IMR-90 (cell line): ENCODE measurements around the gene KLF18. TPM values are rescaled to one million over a fixed set of nuclear protein-coding genes. Genes with fewer than 3 reads are reported as not detected.

Source experiments
- ATAC-seq: fragments of 200-7000 bp; cut with Tn5 transposase; 2 replicates; pipeline ENCODE4 v1.9.1; 2020; ENCODE audit warnings: low read depth, mild to moderate bottlenecking, moderate library complexity
- BruUV-seq: library from RNA; stranded (reverse); fragments of 400-500 nt; replicated peaks from 2 replicates; lab custom pipeline; 2021; lab: Mats Ljungman, UMichigan
- CTCF ChIA-PET: fragments of 300-600 bp; formaldehyde crosslinking; extraction: SDS; loops from one replicate; lab custom pipeline; 2021; ENCODE audit warnings: antibody characterized with exemption; lab: Yijun Ruan, JAX
- POLR2A ChIA-PET: fragments of 300-600 bp; sonication (Branson Sonifier 250); formaldehyde crosslinking; loops from one replicate; lab custom pipeline; 2022; ENCODE audit warnings: antibody characterized with exemption; ENCODE audit not compliant: unreplicated experiment; lab: Charles Lee
- DNase-seq: peaks from one replicate; pipeline ENCODE4 v3.0.0; 2013
- H2AFZ ChIP-seq: replicated peaks from 2 replicates; pipeline ENCODE3; 2013; ENCODE audit warnings: low read length, mild to moderate bottlenecking; ENCODE audit not compliant: poor library complexity
- H2AK5ac ChIP-seq: 2 replicates; pipeline ENCODE4 v1.6.1; 2013; ENCODE audit warnings: low read depth, low read length, inconsistent platforms
- H2AK9ac ChIP-seq: replicated peaks from 2 replicates; pipeline ENCODE3; 2013; ENCODE audit warnings: mild to moderate bottlenecking, low read depth, low read length, moderate library complexity; ENCODE audit not compliant: poor library complexity
- H2BK120ac ChIP-seq: 2 replicates; pipeline ENCODE4 v1.6.1; 2013; ENCODE audit warnings: low read depth, low read length, inconsistent platforms
- H2BK15ac ChIP-seq: 3 replicates; pipeline ENCODE4 v1.6.1; 2013; ENCODE audit warnings: low read depth, low read length, inconsistent platforms
- H2BK20ac ChIP-seq: 2 replicates; pipeline ENCODE4 v1.6.1; 2013; ENCODE audit warnings: low read depth, mild to moderate bottlenecking, inconsistent platforms, low read length, moderate library complexity
- H2BK5ac ChIP-seq: 2 replicates; pipeline ENCODE4 v1.6.1; 2013; ENCODE audit warnings: mild to moderate bottlenecking, low read depth, low read length, inconsistent platforms; ENCODE audit not compliant: poor library complexity, severe bottlenecking
- H3K14ac ChIP-seq: replicated peaks from 2 replicates; pipeline ENCODE4 v1.6.1; 2013; ENCODE audit warnings: low read depth, low read length, inconsistent platforms
- H3K18ac ChIP-seq: 2 replicates; pipeline ENCODE4 v1.6.1; 2013; ENCODE audit warnings: low read depth, low read length, control low read depth
- H3K23ac ChIP-seq: 2 replicates; pipeline ENCODE4 v1.6.1; 2013; ENCODE audit warnings: low read depth, low read length, inconsistent platforms
- H3K27ac ChIP-seq: 2 replicates; pipeline ENCODE4 v1.5.1; 2013; ENCODE audit warnings: mild to moderate bottlenecking, control low read depth, low read length; ENCODE audit not compliant: insufficient read depth
- H3K27me3 ChIP-seq: 2 replicates; pipeline ENCODE4 v1.6.1; 2013; ENCODE audit warnings: low read length; ENCODE audit not compliant: control insufficient read depth, insufficient read depth
- H3K36me3 ChIP-seq: 2 replicates; pipeline ENCODE4 v1.6.1; 2013; ENCODE audit warnings: low read length, mixed read lengths; ENCODE audit not compliant: control insufficient read depth, insufficient read depth
- H3K4ac ChIP-seq: 2 replicates; pipeline ENCODE4 v1.6.1; 2013; ENCODE audit warnings: low read depth, low read length, inconsistent platforms
- H3K4me1 ChIP-seq: 2 replicates; pipeline ENCODE4 v1.6.1; 2013; ENCODE audit warnings: low read length, mixed read lengths; ENCODE audit not compliant: control insufficient read depth, insufficient read depth
- H3K4me2 ChIP-seq: 2 replicates; pipeline ENCODE4 v1.6.1; 2013; ENCODE audit warnings: low read depth, mild to moderate bottlenecking, control low read depth, low read length, moderate library complexity
- H3K4me3 ChIP-seq: 2 replicates; pipeline ENCODE4 v1.5.1; 2013; ENCODE audit warnings: low read depth, mild to moderate bottlenecking, control low read depth, low read length, moderate library complexity; ENCODE audit not compliant: insufficient read depth
- H3K56ac ChIP-seq: 2 replicates; pipeline ENCODE4 v1.6.1; 2013; ENCODE audit warnings: low read length, inconsistent platforms; ENCODE audit not compliant: insufficient read depth; ENCODE audit errors: extremely low read depth
- H3K79me1 ChIP-seq, 2 experiments: 2 replicates each; pipeline ENCODE4 v1.6.1; 2013; ENCODE audit warnings: low read length in 2 of 2, inconsistent platforms in 1 of 2, low read depth in 1 of 2
- H3K9ac ChIP-seq: 2 replicates; pipeline ENCODE4 v1.6.1; 2013; ENCODE audit warnings: low read depth, low read length, control low read depth
- H3K9me1 ChIP-seq: 2 replicates; pipeline ENCODE4 v1.6.1; 2013; ENCODE audit warnings: low read length, inconsistent platforms; ENCODE audit not compliant: insufficient read depth
- H3K9me3 ChIP-seq: 2 replicates; pipeline ENCODE4 v1.6.1; 2013; ENCODE audit warnings: low read length; ENCODE audit not compliant: control insufficient read depth, insufficient read depth
- H4K20me1 ChIP-seq: 2 replicates; pipeline ENCODE4 v1.6.1; 2013; ENCODE audit warnings: low read length, inconsistent platforms; ENCODE audit not compliant: insufficient read depth
- H4K5ac ChIP-seq: 2 replicates; pipeline ENCODE4 v1.6.1; 2013; ENCODE audit warnings: mild to moderate bottlenecking, low read depth, low read length, control low read depth
- H4K8ac ChIP-seq, 2 experiments: 2 replicates each; pipeline ENCODE4 v1.6.1; 2013; ENCODE audit warnings: low read depth in 2 of 2, low read length in 2 of 2, control low read depth in 1 of 2, inconsistent platforms in 1 of 2
- H4K91ac ChIP-seq: 2 replicates; pipeline ENCODE4 v1.6.1; 2013; ENCODE audit warnings: low read depth, low read length, inconsistent platforms; ENCODE audit not compliant: insufficient read depth
- BHLHE40 ChIP-seq: fragments of 150-350 bp; IDR thresholded peaks from 2 replicates; pipeline ENCODE4 v1.6.1; 2016; ENCODE audit warnings: mild to moderate bottlenecking, low read depth, low read length
- CEBPB ChIP-seq: IDR thresholded peaks from 2 replicates; pipeline ENCODE4 v1.6.1; 2012; ENCODE audit warnings: low read depth, low read length, improper control_type of control experiment
- CHD1 ChIP-seq: IDR thresholded peaks from 2 replicates; pipeline ENCODE4 v1.6.1; 2012; ENCODE audit warnings: low read depth, low read length, improper control_type of control experiment
- FOS ChIP-seq: fragments of 150-350 bp; IDR thresholded peaks from 2 replicates; pipeline ENCODE4 v1.6.1; 2016; ENCODE audit warnings: low read depth, low read length
- MAFK ChIP-seq: IDR thresholded peaks from 2 replicates; pipeline ENCODE4 v1.6.1; 2012; ENCODE audit warnings: low read depth, low read length, improper control_type of control experiment
- MAZ ChIP-seq: IDR thresholded peaks from 2 replicates; pipeline ENCODE4 v1.6.1; 2012; ENCODE audit warnings: low read depth, mild to moderate bottlenecking, low read length, improper control_type of control experiment, moderate library complexity, borderline replicate concordance
- MXI1 ChIP-seq: IDR thresholded peaks from 2 replicates; pipeline ENCODE4 v1.6.1; 2012; ENCODE audit warnings: low read depth, mild to moderate bottlenecking, low read length, moderate library complexity, borderline replicate concordance
- NFE2L2 ChIP-seq: fragments of 150-350 bp; IDR thresholded peaks from 2 replicates; pipeline ENCODE4 v1.6.1; 2016; ENCODE audit warnings: low read depth, mild to moderate bottlenecking, low read length
- POLR2A ChIP-seq: IDR thresholded peaks from 2 replicates; pipeline ENCODE4 v1.6.1; 2012; ENCODE audit warnings: mild to moderate bottlenecking, low read depth, low read length
- RAD21 ChIP-seq: IDR thresholded peaks from 2 replicates; pipeline ENCODE4 v1.6.1; 2012; ENCODE audit warnings: low read length, improper control_type of control experiment
- RCOR1 ChIP-seq: IDR thresholded peaks from 2 replicates; pipeline ENCODE4 v1.6.1; 2012; ENCODE audit warnings: mild to moderate bottlenecking, low read length, improper control_type of control experiment; ENCODE audit not compliant: insufficient replicate concordance
- RFX5 ChIP-seq: IDR thresholded peaks from 2 replicates; pipeline ENCODE4 v1.8.0; 2012; ENCODE audit warnings: low read depth, mild to moderate bottlenecking, low read length, moderate library complexity
- SMC3 ChIP-seq: fragments of 150-350 bp; IDR thresholded peaks from 2 replicates; pipeline ENCODE4 v1.6.1; 2016; ENCODE audit warnings: low read depth, mild to moderate bottlenecking, antibody characterized with exemption, low read length, moderate library complexity
- WGBS, 2 experiments: methylation state at CpG; one replicate each; pipeline versions ENCODE4 v1.1.5 to v1.1.7; 2013; ENCODE audit warnings: missing lambda C conversion rate in 2 of 2; ENCODE audit not compliant: insufficient read length in 1 of 2; ENCODE audit errors: extremely low coverage in 2 of 2; 5-methylcytosine and 5-hydroxymethylcytosine counted together
- dilution Hi-C: fragments of 300-500 bp; cut with HindIII; formaldehyde crosslinking; loops from one replicate; pipeline ENCODE4 v1.14.3; 2018; ENCODE audit warnings: low sequenced_read_pairs; ENCODE audit not compliant: unreplicated experiment
- in situ Hi-C: fragments of 300-500 bp; cut with MboI; formaldehyde crosslinking; loops from 3 replicates; pipeline ENCODE4 v1.14.3; 2019; ENCODE audit warnings: low sequenced_read_pairs, inconsistent platforms, mixed read lengths
- intact Hi-C: fragments of 100-400 bp; cut with micrococcal nuclease; formaldehyde crosslinking; loops from 2 replicates; pipeline ENCODE4 v1.10.0; 2022
- polyA plus RNA-seq, 3 experiments: library from polyadenylated mRNA; depleted of rRNA; stranded (reverse); fragments of >200 nt; gene quantifications; 2 replicates each; pipeline ENCODE4 v1.2.3, GENCODE V29; 2012; ENCODE audit warnings: low replicate concordance in 1 of 3
- total RNA-seq: library from RNA; depleted of rRNA; stranded (reverse); fragments of >200 nt; gene quantifications from 2 replicates; pipeline ENCODE4 v1.2.3, GENCODE V29; 2012
- TF ChIP-seq, protein P1 (sequence below): fragments of 150-350 bp; IDR thresholded peaks from 2 replicates; pipeline ENCODE4 v1.6.1; 2016; ENCODE audit warnings: low read depth, mild to moderate bottlenecking, low read length, moderate library complexity, borderline replicate concordance
- TF ChIP-seq, protein P2 (sequence below): conservative IDR thresholded peaks from 2 replicates; pipeline ENCODE4 v1.5.1; 2012; ENCODE audit warnings: mild to moderate bottlenecking, low read depth, low read length, improper control_type of control experiment
- TF ChIP-seq, protein P3 (sequence below): fragments of 150-350 bp; IDR thresholded peaks from 2 replicates; pipeline ENCODE4 v1.6.1; 2017; ENCODE audit warnings: mild to moderate bottlenecking, antibody characterized with exemption, low read length, low read depth

The KLF18 gene
- total and polyA plus RNA-seq, 2 of the 4 experiments (the other 2 are of a cell fraction): not detected

DNA sequence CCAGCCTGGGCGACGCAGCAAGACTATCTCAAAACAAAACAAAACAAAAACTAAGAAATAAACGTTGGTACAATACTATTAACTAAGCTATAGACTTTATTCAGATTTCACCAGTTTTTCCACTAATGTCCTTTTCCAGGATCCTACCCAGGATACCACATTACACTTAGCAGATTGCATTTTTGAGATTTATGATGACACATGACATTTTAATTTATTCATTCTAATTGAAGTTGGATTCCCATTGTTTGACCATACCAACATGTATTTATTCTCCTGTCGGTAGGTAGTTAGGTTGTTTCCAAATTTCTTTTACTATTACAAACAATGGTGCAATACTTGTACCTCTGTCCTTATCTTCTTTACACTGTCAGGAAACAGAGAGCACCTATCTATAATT lies 29.6 kb downstream of the KLF18 start:
- no peaks in the 10 kb centered on the region for H3K9me1 ChIP-seq
- no peak overlapping the region for H2BK15ac ChIP-seq
- H3K4me3 ChIP-seq: no peak overlapping the region
- H2BK5ac ChIP-seq: no peak overlapping the region
- H3K9ac ChIP-seq: no peak overlapping the region
- intact Hi-C loops: no loop called here
- no peaks in the 10 kb centered on the region for H3K79me1 ChIP-seq
- no peak overlapping the region for H3K4ac ChIP-seq
- no peaks in the 10 kb centered on the region for H4K20me1 ChIP-seq
- ATAC-seq: no peak
- no peak overlapping the region for H4K8ac ChIP-seq
- no peaks in the 10 kb centered on the region for H3K4me1 ChIP-seq
- CTCF ChIA-PET: no interaction called here
- no CpG with 5 or more reads among the region's 4 CpGs for WGBS, 2 experiments
- in situ Hi-C loops: no loop called here
- H3K4me2 ChIP-seq: no peak overlapping the region
- H4K91ac ChIP-seq: no peak overlapping the region
- H2AK9ac ChIP-seq: no peak overlapping the region
- H3K9me3 ChIP-seq: no peaks in the 10 kb centered on the region
- no peaks in the 10 kb centered on the region for H3K27me3 ChIP-seq
- H3K36me3 ChIP-seq: no peaks in the 10 kb centered on the region
- H2AK5ac ChIP-seq: no peak overlapping the region
- H2BK20ac ChIP-seq: no peak overlapping the region
- no peak overlapping the region for H3K23ac ChIP-seq
- H3K27ac ChIP-seq: no peak overlapping the region
- no peak overlapping the region for H3K18ac ChIP-seq
- POLR2A ChIA-PET: no interaction called here
- H3K56ac ChIP-seq: no peak overlapping the region
- TF ChIP-seq RCOR1: no peak
- no peak for TF ChIP-seq MAFK
- TF ChIP-seq, protein P1, sequence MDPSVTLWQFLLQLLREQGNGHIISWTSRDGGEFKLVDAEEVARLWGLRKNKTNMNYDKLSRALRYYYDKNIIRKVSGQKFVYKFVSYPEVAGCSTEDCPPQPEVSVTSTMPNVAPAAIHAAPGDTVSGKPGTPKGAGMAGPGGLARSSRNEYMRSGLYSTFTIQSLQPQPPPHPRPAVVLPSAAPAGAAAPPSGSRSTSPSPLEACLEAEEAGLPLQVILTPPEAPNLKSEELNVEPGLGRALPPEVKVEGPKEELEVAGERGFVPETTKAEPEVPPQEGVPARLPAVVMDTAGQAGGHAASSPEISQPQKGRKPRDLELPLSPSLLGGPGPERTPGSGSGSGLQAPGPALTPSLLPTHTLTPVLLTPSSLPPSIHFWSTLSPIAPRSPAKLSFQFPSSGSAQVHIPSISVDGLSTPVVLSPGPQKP: no peak
- no peak for TF ChIP-seq RFX5
- no peak for TF ChIP-seq BHLHE40
- no peak for TF ChIP-seq MAZ
- TF ChIP-seq NFE2L2: no peak
- TF ChIP-seq, protein P2, sequence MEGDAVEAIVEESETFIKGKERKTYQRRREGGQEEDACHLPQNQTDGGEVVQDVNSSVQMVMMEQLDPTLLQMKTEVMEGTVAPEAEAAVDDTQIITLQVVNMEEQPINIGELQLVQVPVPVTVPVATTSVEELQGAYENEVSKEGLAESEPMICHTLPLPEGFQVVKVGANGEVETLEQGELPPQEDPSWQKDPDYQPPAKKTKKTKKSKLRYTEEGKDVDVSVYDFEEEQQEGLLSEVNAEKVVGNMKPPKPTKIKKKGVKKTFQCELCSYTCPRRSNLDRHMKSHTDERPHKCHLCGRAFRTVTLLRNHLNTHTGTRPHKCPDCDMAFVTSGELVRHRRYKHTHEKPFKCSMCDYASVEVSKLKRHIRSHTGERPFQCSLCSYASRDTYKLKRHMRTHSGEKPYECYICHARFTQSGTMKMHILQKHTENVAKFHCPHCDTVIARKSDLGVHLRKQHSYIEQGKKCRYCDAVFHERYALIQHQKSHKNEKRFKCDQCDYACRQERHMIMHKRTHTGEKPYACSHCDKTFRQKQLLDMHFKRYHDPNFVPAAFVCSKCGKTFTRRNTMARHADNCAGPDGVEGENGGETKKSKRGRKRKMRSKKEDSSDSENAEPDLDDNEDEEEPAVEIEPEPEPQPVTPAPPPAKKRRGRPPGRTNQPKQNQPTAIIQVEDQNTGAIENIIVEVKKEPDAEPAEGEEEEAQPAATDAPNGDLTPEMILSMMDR: no peak
- TF ChIP-seq POLR2A: no peak
- no peak for TF ChIP-seq RAD21
- TF ChIP-seq MXI1: no peak
- no peak for TF ChIP-seq FOS
- no peak for TF ChIP-seq CHD1
- TF ChIP-seq, protein P3, sequence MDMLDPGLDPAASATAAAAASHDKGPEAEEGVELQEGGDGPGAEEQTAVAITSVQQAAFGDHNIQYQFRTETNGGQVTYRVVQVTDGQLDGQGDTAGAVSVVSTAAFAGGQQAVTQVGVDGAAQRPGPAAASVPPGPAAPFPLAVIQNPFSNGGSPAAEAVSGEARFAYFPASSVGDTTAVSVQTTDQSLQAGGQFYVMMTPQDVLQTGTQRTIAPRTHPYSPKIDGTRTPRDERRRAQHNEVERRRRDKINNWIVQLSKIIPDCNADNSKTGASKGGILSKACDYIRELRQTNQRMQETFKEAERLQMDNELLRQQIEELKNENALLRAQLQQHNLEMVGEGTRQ: no peak
- no peak for TF ChIP-seq SMC3
- TF ChIP-seq CEBPB: no peak
- no peak overlapping the region for H3K14ac ChIP-seq
- dilution Hi-C loops: no loop called here
- no TSS peak for BruUV-seq
- no peak overlapping the region for H4K5ac ChIP-seq
- no peak overlapping the region for H2BK120ac ChIP-seq
- no peak for DNase-seq
- no peak overlapping the region for H2AFZ ChIP-seq
